PC-9 (cell line): ENCODE results near the gene HSBP1.

Experiments
- CTCF ChIP-seq: fragments of 200-600 bp; sonication (generic); conservative IDR thresholded peaks from 2 replicates; pipeline ENCODE4 v1.6.1; 2017; ENCODE audit warnings: mixed run types, antibody characterized with exemption, mild to moderate bottlenecking, moderate library complexity
- EZH2 ChIP-seq: fragments of 200-600 bp; sonication (generic); IDR thresholded peaks from 2 replicates; pipeline ENCODE4 v1.8.0; 2017; ENCODE audit warnings: antibody characterized with exemption, low read depth

- TF ChIP-seq CTCF = no peak
- TF ChIP-seq EZH2 = no peak
Observed at GRCh38 chr16:83853834-83854233, 46.1 kb downstream of the HSBP1 start.
